NCI-H187 (cell line): ENCODE measurements around the gene RNGTT.
"Not testable (repeated sequence)": the region's sequence is repeated elsewhere in the genome, so short reads cannot be mapped to it uniquely, and the experiment has no call there.

ENCODE experiments used
- DNase-seq, 2 experiments: peaks; one replicate each; lab custom pipeline; 2025; lab: John Stamatoyannopoulos, UW

Gene RNGTT

GRCh38 chr6:88910922-88911778, 52.3 kb downstream of the RNGTT start:
- DNase-seq: no peak

DNA sequence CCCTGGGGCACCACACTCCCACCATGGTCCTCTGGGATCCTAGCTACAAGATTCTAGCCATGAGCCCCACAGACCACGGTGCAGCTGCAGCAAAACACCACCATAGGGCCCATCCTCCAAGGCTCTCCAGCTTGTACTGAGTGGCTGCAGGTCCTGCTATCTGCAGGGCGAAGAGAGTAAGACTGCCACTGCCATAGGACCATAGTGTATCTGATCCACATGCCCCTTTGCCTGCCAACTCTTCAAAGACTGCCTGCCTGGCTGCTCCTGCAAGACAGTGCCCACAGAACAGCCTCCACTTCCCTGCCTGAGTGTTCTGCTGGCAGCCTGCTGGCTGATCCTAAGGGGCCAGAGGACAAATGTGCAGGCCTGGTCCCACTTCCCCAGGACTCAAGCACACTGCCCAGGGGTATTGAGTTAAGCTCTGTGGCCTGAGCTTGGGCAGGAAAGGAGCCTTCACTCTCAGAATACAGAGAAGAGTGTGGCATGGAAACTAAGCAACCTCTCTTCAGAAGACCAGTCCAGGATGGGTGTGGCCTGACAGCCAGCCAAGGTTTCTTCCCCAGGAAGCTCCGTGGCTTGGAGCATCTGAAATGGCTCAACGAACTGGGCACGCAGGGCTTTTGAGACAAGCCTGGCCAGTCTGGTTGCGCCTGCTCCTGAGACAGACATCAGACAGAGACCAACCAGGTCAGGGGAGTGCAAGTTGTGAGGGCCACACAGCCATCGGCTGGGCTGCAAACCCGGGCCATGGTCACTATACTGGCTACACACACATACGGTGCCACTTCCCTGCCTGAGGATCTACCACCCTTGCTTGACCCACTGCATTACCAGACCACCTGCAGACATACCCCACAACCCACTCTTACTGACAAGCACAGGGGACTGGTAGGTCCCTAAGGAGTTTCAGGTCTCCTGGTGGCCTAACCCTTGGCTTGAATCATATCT, 54.5 kb downstream of the RNGTT start:
- DNase-seq: no peak

GRCh38 chr6:88907148-88907547, 56.3 kb downstream of the RNGTT start:
- not testable (repeated sequence) for DNase-seq

DNA sequence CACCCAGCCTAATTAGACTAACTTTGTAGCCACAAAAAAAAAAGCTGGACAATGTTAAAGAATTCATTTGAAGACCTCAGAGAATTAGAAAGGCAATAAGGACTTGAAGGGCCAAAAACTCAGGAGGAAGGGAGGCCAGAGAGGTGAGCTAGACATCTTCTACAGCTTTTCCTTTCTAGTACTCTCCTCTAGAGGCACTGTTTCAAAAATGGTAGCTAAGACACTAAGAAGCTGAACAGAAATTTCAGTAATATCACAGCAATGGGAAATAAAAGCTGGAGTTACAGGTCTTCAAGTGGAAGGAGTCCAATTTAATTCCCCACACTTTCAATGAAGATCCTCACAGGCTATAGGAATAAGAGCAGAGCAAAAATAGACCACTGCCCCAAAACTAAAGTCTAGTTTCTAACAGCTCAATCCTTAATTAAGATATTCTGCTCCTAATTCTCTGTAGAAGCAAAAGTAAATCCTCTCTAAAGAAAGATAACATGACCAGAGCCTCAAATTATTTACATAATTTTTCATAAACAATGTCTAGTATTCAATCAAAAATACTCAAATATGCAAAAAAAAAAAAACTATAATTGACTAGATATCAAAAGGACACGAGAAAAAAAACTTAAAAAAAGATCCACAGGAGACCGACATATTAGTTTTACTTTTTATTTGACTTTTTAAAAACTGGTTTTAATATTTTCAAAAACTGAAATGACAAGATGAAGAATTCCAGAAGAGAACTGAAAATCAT, 63.7 kb downstream of the RNGTT start:
- DNase-seq: no peak

DNA sequence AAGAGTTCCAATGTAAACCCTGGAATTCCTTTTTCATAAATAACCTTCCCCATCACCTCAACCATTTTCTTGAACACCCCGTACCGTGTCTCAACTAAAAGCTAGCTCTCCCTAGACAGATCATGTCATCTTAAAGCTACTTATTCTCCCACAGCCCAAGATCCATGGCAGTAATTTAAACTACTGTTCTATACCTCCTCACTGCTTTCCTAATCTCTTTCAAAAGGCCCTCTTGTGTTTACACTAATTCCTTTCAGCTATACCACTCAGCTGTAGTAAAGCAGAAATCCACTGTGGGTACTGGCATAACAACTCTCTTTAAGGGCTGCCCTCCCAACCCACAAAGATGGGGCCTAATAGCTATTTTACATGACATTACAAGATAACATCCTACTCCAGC, 67.5 kb downstream of the RNGTT start:
- DNase-seq: no peak

- no peak for DNase-seq
Measured at GRCh38 chr6:88890860-88891845, 72.3 kb downstream of the RNGTT start.

GRCh38 chr6:88890394-88890793, 73.0 kb downstream of the RNGTT start:
- DNase-seq: no peak

DNA sequence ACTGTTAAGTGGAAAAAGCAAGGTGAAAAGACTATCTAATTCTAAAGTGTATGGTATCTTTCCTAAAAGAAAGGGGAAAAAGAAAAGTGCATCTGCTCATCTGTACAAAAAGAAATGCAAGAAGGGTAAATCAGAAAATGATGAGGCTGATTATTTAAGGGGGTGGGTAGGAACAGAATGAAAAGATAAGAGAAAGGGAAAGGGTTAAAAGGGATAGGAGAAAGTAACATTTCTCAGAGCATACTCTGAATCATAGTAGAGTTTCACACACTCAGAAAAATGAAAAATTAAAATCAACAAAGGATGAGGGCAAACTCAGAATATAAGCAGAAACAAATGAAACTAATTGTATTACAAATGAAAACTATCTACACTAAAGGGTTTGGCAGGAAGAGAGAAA, 79.1 kb downstream of the RNGTT start:
- no peak for DNase-seq

GRCh38 chr6:88882536-88882935, 80.9 kb downstream of the RNGTT start:
- no peak for DNase-seq

DNA sequence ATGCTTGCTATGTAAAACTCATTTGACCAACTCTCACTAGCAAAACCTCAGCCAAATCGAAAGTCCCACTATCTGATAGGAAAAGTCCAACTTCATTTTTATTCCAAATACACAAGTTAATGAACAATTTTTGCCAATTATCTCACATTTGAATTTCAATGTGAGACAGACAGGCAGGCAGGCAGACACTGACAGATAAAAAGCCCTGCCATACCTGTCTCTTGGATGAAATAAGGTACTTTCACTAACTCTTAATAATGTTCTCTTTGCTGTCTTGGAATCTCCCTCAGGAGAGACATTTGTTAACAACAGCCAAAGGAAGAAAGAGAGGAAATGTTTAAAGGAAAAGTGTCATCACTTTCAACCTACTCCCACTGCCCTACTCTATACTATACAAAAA, 82.0 kb downstream of the RNGTT start:
- DNase-seq: no peak

GRCh38 chr6:88880021-88880420, 83.4 kb downstream of the RNGTT start:
- DNase-seq: no peak

GRCh38 chr6:88877893-88878292, 85.5 kb downstream of the RNGTT start:
- DNase-seq: no peak

GRCh38 chr6:88872962-88873361, 90.5 kb downstream of the RNGTT start:
- no peak for DNase-seq

DNA sequence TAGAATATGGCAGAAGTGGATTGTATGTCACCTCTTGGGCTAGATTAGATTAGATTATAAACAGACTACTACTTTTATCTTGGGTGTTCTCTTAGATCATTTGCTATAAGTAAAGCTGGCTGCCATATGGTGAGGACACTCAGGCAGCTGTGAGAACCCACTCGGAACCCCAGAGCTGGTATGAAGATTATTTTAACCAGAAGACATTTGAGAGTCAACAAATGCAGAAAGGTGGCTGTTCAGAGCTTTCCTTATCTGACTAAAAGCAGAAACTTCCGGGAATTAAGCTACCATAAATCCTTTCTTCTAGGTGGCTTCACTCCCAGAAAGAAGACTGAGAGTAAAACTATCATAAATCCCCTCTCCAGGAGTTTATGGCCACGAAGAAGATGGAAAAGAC, 91.9 kb downstream of the RNGTT start:
- no peak for DNase-seq

DNA sequence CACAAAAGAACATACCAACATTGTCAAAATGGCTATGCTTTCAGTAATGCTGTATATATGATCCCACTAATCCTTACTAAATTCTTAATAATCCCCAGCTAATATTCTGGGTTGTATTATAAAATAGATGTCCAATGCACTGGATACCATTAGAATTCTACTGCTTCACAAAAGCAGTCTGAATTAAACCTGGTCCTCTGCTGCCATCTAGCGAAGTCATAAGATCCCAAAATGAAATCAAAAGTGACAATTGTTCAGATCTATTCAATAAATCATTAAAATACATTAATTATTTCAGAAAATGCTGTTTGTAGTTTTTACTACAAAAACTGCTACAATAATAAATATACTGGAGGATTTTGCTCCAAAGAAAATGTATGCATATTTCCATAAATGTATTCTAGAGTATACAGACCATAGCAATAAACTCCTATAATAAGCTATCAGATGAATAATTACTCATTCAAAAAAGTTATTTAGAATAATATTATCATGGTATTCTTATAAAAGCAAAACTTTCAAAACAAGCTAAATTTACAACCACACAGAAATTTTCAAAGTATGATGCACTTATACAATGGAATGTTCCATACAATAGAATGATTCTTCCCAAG, 92.6 kb downstream of the RNGTT start:
- DNase-seq: peak in 1 of 2 experiments; percentile 9

DNA sequence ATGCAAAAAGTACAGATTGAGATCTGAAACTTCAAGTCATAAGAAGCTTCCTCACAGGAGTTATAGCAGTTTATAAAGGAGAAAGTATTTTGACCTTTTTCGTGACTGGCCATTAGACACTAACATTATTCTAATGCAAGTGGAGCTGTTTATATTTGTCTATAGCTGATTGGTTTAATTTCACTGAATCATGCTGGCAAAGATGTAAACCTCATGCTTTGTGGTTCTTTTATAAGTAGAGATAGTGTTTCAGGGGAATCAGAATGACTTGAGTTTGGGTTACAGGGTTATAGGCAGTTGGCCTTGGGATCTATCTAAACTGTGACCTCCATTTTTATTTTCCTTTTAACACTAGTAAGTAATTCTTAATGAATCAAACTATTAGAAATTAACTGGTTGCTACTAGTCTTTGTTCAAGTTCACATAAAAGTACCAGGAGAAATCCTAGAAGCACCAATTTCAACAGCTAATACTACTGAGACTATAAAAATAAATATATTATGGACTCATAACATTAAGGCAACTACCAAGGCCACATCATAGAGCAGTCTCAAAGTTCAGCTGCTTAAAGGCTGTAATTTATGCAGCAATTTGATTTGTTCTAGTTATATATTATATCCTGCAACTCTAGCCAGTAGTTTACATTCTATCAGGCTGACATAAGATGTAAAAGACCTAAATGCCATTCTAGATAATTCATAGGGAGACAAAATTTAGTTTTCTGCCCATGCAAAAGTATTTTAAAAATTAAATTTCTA, 94.0 kb downstream of the RNGTT start:
- DNase-seq: no peak

DNA sequence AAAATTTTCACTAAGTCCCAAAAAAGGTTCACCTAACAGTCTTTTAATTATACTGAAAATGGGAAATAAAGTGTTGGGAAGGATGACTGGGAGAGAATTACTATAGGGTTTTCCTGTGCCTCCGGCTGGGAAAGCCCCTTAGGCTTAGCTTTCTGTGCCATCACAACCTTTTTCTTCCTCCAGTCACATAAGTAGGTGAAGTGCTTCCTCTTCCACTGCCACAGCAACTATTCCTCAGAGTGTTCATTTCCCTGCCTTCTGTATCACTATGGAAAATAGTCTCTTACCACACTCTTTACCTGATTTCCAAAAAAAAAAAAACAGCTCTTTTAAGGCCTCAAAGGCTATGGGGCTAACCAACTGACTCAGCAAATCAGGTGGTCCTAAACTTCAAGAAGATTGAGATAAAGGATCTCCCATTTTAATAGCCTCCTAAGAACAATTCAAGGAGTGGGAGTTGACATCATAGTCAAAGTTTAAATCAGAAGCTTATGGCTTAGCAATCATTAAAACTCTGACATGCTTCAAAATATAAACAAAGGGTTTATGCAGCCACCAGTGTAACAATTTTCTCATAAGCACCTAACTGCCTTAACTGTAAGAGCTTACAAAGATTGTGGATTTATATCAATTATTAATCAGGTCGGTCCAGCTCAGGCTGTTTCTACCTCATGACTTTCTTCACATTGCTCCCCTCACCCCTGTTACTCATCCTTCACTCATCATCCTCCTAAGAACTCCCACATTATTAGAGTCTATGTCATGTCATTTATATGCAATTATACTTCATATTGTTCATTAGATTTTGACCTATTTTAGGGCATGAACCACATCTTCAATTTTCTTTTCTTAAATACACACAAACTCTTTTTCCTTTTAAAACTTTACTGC, 95.3 kb downstream of the RNGTT start:
- DNase-seq: no peak

DNA sequence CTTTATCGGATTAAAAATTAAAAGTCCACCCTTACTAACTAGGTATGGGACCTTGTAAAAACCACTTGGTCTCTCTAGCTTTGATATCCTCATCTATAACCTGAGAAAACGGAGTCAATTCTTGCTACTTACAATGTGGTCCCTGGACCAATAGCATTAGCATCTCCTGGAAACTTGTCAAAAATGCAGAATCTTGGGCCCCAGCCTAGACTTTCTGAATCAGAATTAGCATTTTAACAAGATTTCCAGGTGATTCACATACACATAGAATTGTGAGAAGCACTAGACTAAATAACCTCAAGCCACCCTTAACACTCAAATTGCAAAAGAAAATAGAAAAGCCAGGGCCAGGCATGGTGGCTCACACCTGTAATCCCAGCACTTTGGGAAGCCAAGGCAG, 96.6 kb downstream of the RNGTT start:
- no peak for DNase-seq

- DNase-seq: no peak
Measured at GRCh38 chr6:88865275-88865674, 98.1 kb downstream of the RNGTT start.
